ENCODE measurements around the gene MRPS7.

MRPS7 gene

GRCh38 chr17:75261336-75262111 lies at the start of gene MRPS7, which contains the start of gene GGA3:
Gene MRPS7 (plus strand): TSS chr17:75261879. CDS start chr17:75261901, 22 bp downstream.
Gene GGA3 (minus strand): TSS chr17:75261606. CDS start chr17:75261587, 19 bp downstream.
- peak; percentile 92 to 98 (median 96) for DNase-seq
- intact Hi-C loops (cut with DNase I): no loop called here

GRCh38 chr17:75218131-75218530 lies 43.5 kb upstream of the MRPS7 start:
- no peak for DNase-seq
- intact Hi-C loops (cut with DNase I): no loop called here

GRCh38 chr17:75219815-75220214 lies 41.9 kb upstream of the MRPS7 start:
- DNase-seq: no peak
- intact Hi-C loops (cut with DNase I): no loop called here

- no peak for DNase-seq
- intact Hi-C loops (cut with DNase I): no loop called here
These were observed 36.7 kb upstream of the MRPS7 start for GRCh38 chr17:75225016-75225415.

- DNase-seq: no peak
- intact Hi-C loops (cut with DNase I): no loop called here
These were observed 34.0 kb upstream of the MRPS7 start for GRCh38 chr17:75227729-75228128.

- intact Hi-C loops (cut with DNase I): no loop called here
- DNase-seq: peak in 9 of 42 donors; percentile 15 to 58 (median 34)
These were observed 33.4 kb upstream of the MRPS7 start for GRCh38 chr17:75228305-75228704.

- intact Hi-C loops (cut with DNase I): no loop called here
- peak in 2 of 42 donors; percentile 13 to 25 for DNase-seq
These were observed 32.8 kb upstream of the MRPS7 start for GRCh38 chr17:75228847-75229246.

GRCh38 chr17:75231071-75231470 lies 30.6 kb upstream of the MRPS7 start:
- intact Hi-C loops (cut with DNase I): no loop called here
- DNase-seq: no peak

GRCh38 chr17:75231741-75232464 lies 29.8 kb upstream of the MRPS7 start:
- no peak for DNase-seq
- intact Hi-C loops (cut with DNase I): no loop called here

- no peak for DNase-seq
- intact Hi-C loops (cut with DNase I): no loop called here
These were observed 28.9 kb upstream of the MRPS7 start for GRCh38 chr17:75232786-75233185.

- no peak for DNase-seq
- intact Hi-C loops (cut with DNase I): no loop called here
These were observed 24.3 kb upstream of the MRPS7 start for GRCh38 chr17:75237100-75238014.

- intact Hi-C loops (cut with DNase I): no loop called here
- DNase-seq: no peak
These were observed 23.6 kb upstream of the MRPS7 start for GRCh38 chr17:75238020-75238580.

- intact Hi-C loops (cut with DNase I): no loop called here
- peak in 40 of 42 donors; percentile 42 to 82 (median 66) for DNase-seq
These were observed 22.9 kb upstream of the MRPS7 start for GRCh38 chr17:75238684-75239191.

- DNase-seq: no peak
These were observed 22.5 kb upstream of the MRPS7 start for GRCh38 chr17:75239214-75239613.

GRCh38 chr17:75239778-75240393 lies 21.8 kb upstream of the MRPS7 start:
- intact Hi-C loops (cut with DNase I): no loop called here
- no peak for DNase-seq

More at GRCh38 chr17:75239214-75239613, 22.5 kb upstream of the MRPS7 start:
- intact Hi-C loops (cut with DNase I): no loop called here

- peak; percentile 48 to 91 (median 75) for DNase-seq
These were observed 21.1 kb upstream of the MRPS7 start for GRCh38 chr17:75240394-75241142.

GRCh38 chr17:75241143-75241430 lies 20.6 kb upstream of the MRPS7 start:
- intact Hi-C loops (cut with DNase I): no loop called here
- no peak for DNase-seq

More at GRCh38 chr17:75240394-75241142, 21.1 kb upstream of the MRPS7 start:
- intact Hi-C loops (cut with DNase I): no loop called here

- intact Hi-C loops (cut with DNase I): no loop called here
- DNase-seq: no peak
These were observed 20.2 kb upstream of the MRPS7 start for GRCh38 chr17:75241502-75241901.
